Measurements from ENCODE around the gene WEE1.

WEE1 gene

DNA sequence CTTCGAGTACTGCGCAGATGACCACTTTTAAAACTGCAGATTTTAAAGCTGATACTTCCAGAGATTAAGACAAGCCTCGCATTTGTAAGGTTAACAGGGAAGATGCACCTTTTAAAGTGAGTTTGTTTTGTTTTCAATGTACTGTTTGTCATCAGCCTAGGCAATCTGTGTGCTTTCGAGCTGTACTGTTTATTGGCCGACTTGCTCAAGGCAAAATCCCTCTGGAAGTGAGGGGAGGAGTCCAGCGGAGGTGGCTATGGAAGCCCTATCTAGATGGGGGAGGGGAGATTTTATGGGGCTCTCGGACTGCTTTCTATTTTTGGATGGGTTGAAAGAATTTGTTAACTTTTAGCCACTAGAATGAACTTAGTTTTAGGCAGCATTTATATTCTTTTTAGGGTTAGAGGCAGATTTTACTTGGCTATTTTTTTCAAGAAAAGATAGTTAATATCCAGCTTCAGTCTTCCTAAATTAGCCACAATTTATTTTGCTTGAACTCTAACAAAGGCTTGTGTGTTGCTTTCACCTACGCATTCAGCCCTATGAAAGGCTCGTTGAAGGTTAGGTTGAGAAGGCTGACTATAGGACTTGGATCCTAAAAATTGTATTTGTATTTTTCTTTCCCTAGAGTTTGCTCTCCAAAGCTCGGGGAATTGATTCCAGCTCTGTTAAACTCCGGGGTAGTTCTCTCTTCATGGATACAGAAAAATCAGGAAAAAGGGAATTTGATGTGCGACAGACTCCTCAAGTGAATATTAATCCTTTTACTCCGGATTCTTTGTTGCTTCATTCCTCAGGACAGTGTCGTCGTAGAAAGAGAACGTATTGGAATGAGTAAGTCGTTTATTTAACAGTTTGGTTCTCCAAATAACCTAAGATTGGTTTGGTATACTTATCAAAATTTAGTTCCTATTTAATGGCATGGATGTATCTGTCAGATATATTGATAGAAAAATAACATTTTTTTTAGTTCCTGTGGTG, 2.1 kb downstream of the WEE1 start:
- Histone ChIP-seq H3K27me3 (ENCODE audit: insufficient read depth, low read length) (no peaks in the 10 kb centered on the region), H3K79me2 (ENCODE audit: control insufficient read depth, insufficient read depth, low read length, unreplicated experiment) (peaks cover 66% of the 10 kb centered on the region), H2AFZ (ENCODE audit: low read length, unreplicated experiment) (no peak overlapping the region), H3K4me3 (ENCODE audit: low read depth, low read length) (peak overlapping the region; percentile 95), H3K27ac (ENCODE audit: low read depth, low read length) (peak overlapping the region; percentile 96), H3K36me3 (ENCODE audit: insufficient read depth, low read length) (peaks cover 50% of the 10 kb centered on the region), H3K4me1 (ENCODE audit: control insufficient read depth, insufficient read depth, low read length, unreplicated experiment) (peaks cover 27% of the 10 kb centered on the region)

DNA sequence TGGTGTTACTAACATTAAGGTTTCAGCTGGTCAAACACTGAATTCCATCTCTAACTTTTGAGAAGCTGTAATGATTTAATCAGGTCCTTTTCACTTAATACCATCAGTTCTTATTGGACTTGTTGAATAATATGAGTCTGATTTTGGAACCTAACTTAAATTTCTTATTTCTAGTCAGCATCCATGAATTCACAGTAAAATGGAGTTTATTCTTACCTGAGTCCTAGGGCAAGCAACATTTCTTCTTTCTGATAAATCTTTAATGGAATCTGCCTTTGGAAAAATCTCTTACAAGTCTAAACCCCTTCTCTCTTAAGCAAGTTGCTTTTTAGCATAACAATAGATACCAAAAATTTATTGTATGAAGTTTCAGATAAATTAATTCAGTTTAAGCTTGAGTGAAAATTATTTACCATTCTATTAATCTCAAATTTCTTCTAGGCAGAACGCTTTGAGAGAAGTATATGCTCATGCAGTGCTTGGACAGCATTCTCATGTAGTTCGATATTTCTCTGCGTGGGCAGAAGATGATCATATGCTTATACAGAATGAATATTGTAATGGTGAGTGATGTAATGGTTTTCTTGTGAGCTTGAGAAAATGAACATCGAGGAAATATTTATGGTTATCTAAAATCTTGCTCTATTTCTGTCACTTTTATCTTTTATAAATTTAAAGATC, 3.4 kb downstream of the WEE1 start:
- H3K27me3 ChIP-seq (ENCODE audit: insufficient read depth, low read length) = no peaks in the 10 kb centered on the region
- peak overlapping the region; percentile 95 for H3K4me3 ChIP-seq (ENCODE audit: low read depth, low read length)
- H2AFZ ChIP-seq (ENCODE audit: low read length, unreplicated experiment) = no peak overlapping the region
- H3K27ac ChIP-seq (ENCODE audit: low read depth, low read length) = peak overlapping the region; percentile 96
- peaks cover 63% of the 10 kb centered on the region for H3K36me3 ChIP-seq (ENCODE audit: insufficient read depth, low read length)
- peaks cover 75% of the 10 kb centered on the region for H3K79me2 ChIP-seq (ENCODE audit: control insufficient read depth, insufficient read depth, low read length, unreplicated experiment)
- peaks cover 27% of the 10 kb centered on the region for H3K4me1 ChIP-seq (ENCODE audit: control insufficient read depth, insufficient read depth, low read length, unreplicated experiment)

DNA sequence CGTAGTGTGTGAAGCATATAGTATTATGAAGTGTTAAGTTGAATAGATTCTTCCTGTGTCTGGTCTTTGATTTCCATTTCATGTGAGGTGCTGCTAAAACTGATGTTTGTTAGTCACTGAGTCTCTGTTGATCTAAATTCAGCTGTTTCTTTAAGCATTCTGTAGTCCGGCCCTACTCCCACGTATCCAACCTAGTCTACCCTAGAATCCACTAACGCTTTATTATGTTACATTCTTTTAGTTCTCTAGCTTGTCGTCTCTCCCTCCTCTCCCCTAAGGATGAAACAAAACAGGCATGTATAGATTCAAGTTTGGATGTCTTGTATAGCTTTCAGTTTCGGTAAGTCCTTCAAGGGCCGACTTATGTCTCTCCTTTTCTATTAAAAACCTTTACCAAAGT, 4.1 kb downstream of the WEE1 start:
- Histone ChIP-seq H2AFZ (ENCODE audit: low read length, unreplicated experiment) (no peak overlapping the region), H3K79me2 (ENCODE audit: control insufficient read depth, insufficient read depth, low read length, unreplicated experiment) (peaks cover 75% of the 10 kb centered on the region), H3K36me3 (ENCODE audit: insufficient read depth, low read length) (peaks cover 65% of the 10 kb centered on the region), H3K4me3 (ENCODE audit: low read depth, low read length) (peak overlapping the region; percentile 95), H3K27me3 (ENCODE audit: insufficient read depth, low read length) (no peaks in the 10 kb centered on the region), H3K27ac (ENCODE audit: low read depth, low read length) (peak overlapping the region; percentile 96), H3K4me1 (ENCODE audit: control insufficient read depth, insufficient read depth, low read length, unreplicated experiment) (peaks cover 22% of the 10 kb centered on the region)

DNA sequence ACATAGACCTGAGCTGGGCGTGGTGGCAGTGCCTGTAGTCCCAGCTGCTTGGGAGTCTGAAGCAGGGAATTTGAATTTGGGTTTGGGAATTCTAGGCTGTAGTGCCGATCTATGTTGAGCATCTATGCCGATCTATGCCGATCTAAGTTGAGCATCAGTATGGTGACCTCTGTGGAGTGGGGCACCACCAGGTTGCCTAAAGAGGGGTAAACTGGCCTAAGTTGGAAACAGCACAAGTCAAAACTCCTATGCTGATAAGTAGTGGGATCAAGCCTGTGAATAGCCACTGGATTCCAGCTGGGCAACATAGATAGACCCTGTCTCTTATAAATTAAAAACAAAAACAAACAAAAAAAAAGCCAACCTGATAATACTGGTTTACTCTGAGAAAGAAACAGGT, 7.4 kb downstream of the WEE1 start:
- H3K36me3 ChIP-seq (ENCODE audit: insufficient read depth, low read length) = peaks cover 76% of the 10 kb centered on the region
- peaks cover 52% of the 10 kb centered on the region for H3K79me2 ChIP-seq (ENCODE audit: control insufficient read depth, insufficient read depth, low read length, unreplicated experiment)

DNA sequence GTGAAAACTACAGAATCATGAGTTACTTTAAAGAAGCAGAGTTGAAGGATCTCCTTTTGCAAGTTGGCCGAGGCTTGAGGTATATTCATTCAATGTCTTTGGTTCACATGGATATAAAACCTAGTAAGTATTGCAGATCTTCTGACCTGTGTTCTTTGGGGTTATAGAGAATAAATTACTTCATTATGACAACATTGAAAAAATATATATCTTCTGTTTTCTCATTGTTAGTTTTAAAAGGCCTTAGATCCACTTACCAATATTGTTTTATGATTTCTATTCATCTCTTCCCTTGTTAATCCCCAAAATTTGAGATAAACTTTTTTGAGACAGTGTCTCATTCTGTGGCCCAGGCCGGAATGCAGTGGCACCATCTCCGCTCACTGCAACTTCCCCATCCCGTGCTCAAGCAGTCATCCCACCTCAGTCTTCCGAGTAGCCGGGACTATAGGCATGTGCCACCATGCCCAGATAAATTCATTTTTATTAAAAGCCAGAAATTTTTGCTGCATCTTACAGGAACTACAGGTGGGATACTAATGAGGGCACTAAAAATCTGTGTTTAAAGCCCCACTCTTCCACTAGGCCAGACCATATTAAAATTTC, 8.2 kb downstream of the WEE1 start:
- no peak overlapping the region for H3K4me3 ChIP-seq (ENCODE audit: low read depth, low read length)
- no peaks in the 10 kb centered on the region for H3K27me3 ChIP-seq (ENCODE audit: insufficient read depth, low read length)
- H3K4me1 ChIP-seq (ENCODE audit: control insufficient read depth, insufficient read depth, low read length, unreplicated experiment) = peaks cover 19% of the 10 kb centered on the region
- no peak overlapping the region for H2AFZ ChIP-seq (ENCODE audit: low read length, unreplicated experiment)
- H3K36me3 ChIP-seq (ENCODE audit: insufficient read depth, low read length) = peaks cover 76% of the 10 kb centered on the region
- H3K79me2 ChIP-seq (ENCODE audit: control insufficient read depth, insufficient read depth, low read length, unreplicated experiment) = peaks cover 44% of the 10 kb centered on the region
- H3K27ac ChIP-seq (ENCODE audit: low read depth, low read length) = no peak overlapping the region

More for the DNA sequence above, 7.4 kb downstream of the WEE1 start:
- Histone ChIP-seq H3K27me3 (ENCODE audit: insufficient read depth, low read length) (no peaks in the 10 kb centered on the region), H3K4me3 (ENCODE audit: low read depth, low read length) (no peak overlapping the region), H3K27ac (ENCODE audit: low read depth, low read length) (no peak overlapping the region), H3K4me1 (ENCODE audit: control insufficient read depth, insufficient read depth, low read length, unreplicated experiment) (peaks cover 22% of the 10 kb centered on the region), H2AFZ (ENCODE audit: low read length, unreplicated experiment) (no peak overlapping the region)

DNA sequence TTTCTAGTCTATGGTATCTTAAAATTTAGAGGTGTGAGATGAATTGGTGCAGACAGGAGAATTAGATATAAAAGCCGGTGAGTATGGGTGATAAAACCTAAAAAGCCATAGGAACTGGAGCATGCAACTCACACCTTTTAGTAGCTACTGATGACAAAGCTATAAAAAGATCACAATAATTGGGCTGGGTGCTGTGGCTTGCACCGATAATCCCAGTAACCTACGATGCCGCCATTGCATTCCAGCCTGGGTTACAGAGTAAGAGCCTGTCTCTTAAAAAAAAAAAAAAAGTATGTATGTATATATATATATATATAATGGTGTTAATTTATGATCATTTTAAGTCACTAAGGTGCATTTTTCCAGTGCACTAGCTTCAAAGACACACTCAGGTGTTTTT, 17.2 kb downstream of the WEE1 start:
- H3K36me3 ChIP-seq (ENCODE audit: insufficient read depth, low read length) = peaks cover 35% of the 10 kb centered on the region
- peaks cover 10% of the 10 kb centered on the region for H3K4me1 ChIP-seq (ENCODE audit: control insufficient read depth, insufficient read depth, low read length, unreplicated experiment)
- no peaks in the 10 kb centered on the region for H3K27me3 ChIP-seq (ENCODE audit: insufficient read depth, low read length)
- no peak overlapping the region for H2AFZ ChIP-seq (ENCODE audit: low read length, unreplicated experiment)
- no peak overlapping the region for H3K27ac ChIP-seq (ENCODE audit: low read depth, low read length)
- H3K4me3 ChIP-seq (ENCODE audit: low read depth, low read length) = no peak overlapping the region
- no peaks in the 10 kb centered on the region for H3K79me2 ChIP-seq (ENCODE audit: control insufficient read depth, insufficient read depth, low read length, unreplicated experiment)

DNA sequence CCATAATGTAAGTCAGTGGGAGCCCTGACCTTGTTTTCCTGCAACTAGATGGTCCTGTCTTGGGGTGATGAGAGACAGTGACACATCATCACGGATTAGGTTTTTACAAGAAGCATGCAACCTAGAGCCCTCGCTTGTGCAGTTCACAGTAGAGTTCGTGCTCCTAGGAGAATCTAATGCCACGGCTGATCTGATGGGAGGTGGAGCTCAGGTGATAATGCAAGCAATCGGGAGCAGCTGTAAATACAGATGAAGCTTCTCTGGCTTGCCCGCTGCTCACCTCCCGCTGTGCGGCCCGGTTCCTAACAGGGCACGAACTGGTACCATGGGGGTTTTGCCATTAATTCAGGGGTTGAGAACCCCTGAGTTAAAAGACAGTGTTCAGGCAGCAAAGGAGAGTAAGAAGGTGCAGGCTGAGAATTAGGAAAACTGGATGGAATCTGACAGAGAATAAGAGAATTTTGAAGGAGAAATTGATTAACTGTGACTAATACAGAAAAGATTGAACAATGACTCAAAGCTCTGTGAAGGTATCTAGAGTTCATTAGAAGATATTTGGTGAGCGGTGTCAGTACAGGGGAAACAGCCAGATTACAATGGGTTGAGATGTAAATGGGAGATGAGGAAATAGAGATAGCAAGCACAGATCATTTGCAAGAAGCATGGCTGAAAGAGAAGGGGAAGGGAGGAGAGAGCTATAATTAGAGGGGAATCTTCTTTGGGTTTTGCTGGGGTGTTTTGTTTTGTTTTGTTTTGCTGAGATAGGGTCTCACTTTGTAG, 21.0 kb downstream of the WEE1 start:
- Histone ChIP-seq H3K4me1 (ENCODE audit: control insufficient read depth, insufficient read depth, low read length, unreplicated experiment) (peaks cover 10% of the 10 kb centered on the region), H2AFZ (ENCODE audit: low read length, unreplicated experiment) (no peak overlapping the region), H3K4me3 (ENCODE audit: low read depth, low read length) (no peak overlapping the region), H3K36me3 (ENCODE audit: insufficient read depth, low read length) (peaks cover 1% of the 10 kb centered on the region), H3K79me2 (ENCODE audit: control insufficient read depth, insufficient read depth, low read length, unreplicated experiment) (no peaks in the 10 kb centered on the region), H3K27me3 (ENCODE audit: insufficient read depth, low read length) (no peaks in the 10 kb centered on the region), H3K27ac (ENCODE audit: low read depth, low read length) (no peak overlapping the region)

DNA sequence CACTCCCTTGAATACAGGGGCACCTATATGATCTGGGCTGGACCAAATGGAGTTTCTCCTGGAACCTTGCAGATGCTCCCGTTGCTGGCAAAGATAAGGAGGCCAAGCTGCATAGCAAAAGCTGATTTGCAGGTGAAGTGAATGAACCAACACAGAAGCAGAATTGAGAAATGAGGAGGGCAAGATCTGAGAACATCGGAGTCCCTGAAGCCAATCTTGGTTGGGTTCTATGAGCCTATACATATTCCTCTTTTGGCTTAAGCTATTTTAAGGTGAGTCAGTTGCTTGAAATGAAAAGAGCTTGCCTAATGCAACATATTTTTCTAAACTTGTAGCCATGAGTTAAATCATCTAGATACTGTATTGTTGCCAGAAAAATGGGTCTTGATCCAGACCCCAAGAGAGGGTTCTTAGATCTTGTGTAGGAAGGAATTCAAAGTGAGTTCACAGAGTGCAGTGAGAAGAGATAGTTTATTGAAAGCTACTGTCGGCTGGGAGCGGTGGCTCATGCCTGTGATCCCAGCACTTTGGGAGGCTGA, 23.5 kb downstream of the WEE1 start:
- peaks cover 18% of the 10 kb centered on the region for H3K4me1 ChIP-seq (ENCODE audit: control insufficient read depth, insufficient read depth, low read length, unreplicated experiment)
- no peaks in the 10 kb centered on the region for H3K27me3 ChIP-seq (ENCODE audit: insufficient read depth, low read length)
- H2AFZ ChIP-seq (ENCODE audit: low read length, unreplicated experiment) = no peak overlapping the region
- H3K79me2 ChIP-seq (ENCODE audit: control insufficient read depth, insufficient read depth, low read length, unreplicated experiment) = no peaks in the 10 kb centered on the region
- H3K4me3 ChIP-seq (ENCODE audit: low read depth, low read length) = no peak overlapping the region
- no peaks in the 10 kb centered on the region for H3K36me3 ChIP-seq (ENCODE audit: insufficient read depth, low read length)
- H3K27ac ChIP-seq (ENCODE audit: low read depth, low read length) = no peak overlapping the region

DNA sequence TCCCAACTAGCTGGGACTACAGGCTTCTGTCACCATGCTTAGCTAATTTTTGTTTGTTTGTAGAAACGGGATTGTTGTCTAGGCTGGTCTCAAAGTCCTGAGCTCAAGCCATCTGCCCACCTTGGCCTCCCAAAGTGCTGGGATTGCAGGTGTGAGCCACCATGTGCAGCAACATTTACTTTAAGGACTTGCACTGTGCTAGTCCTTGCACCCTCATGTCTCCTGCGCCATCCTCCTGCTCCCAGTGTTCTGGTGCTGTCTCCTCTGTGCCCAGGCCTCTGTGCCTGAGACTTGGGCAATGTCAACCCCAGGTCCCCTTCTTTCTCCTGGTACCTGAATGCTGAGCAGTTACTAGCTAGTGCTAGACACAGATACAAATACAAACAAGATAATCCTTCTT, 26.7 kb downstream of the WEE1 start:
- Histone ChIP-seq H3K27me3 (ENCODE audit: insufficient read depth, low read length) (no peaks in the 10 kb centered on the region), H3K4me1 (ENCODE audit: control insufficient read depth, insufficient read depth, low read length, unreplicated experiment) (peaks cover 10% of the 10 kb centered on the region), H3K79me2 (ENCODE audit: control insufficient read depth, insufficient read depth, low read length, unreplicated experiment) (no peaks in the 10 kb centered on the region), H3K4me3 (ENCODE audit: low read depth, low read length) (no peak overlapping the region), H2AFZ (ENCODE audit: low read length, unreplicated experiment) (no peak overlapping the region), H3K27ac (ENCODE audit: low read depth, low read length) (no peak overlapping the region), H3K36me3 (ENCODE audit: insufficient read depth, low read length) (no peaks in the 10 kb centered on the region)

DNA sequence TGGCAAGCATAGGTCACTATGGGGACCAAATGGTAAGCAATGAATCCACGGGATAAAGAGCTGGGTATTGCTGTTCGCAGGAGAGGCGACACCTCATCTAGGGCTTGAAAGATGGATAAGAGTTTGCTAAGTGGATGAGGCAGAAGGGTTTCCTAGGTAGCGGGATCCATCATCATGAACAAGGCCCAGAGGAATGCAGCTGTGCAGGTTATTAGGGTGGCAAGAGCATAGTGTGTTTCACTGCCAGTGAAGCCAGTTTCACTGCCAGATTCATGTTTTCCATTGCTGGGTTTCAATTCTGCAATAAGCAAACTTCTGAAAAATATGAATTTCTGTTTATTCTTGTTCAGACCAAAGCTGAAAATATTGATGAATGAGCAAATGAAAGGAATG, 27.2 kb downstream of the WEE1 start:
- Histone ChIP-seq H3K27ac (ENCODE audit: low read depth, low read length) (no peak overlapping the region), H3K4me3 (ENCODE audit: low read depth, low read length) (no peak overlapping the region), H2AFZ (ENCODE audit: low read length, unreplicated experiment) (no peak overlapping the region)

More for the DNA sequence above, 27.2 kb downstream of the WEE1 start:
- no peaks in the 10 kb centered on the region for H3K27me3 ChIP-seq (ENCODE audit: insufficient read depth, low read length)
- no peaks in the 10 kb centered on the region for H3K36me3 ChIP-seq (ENCODE audit: insufficient read depth, low read length)
- H3K79me2 ChIP-seq (ENCODE audit: control insufficient read depth, insufficient read depth, low read length, unreplicated experiment) = no peaks in the 10 kb centered on the region
- H3K4me1 ChIP-seq (ENCODE audit: control insufficient read depth, insufficient read depth, low read length, unreplicated experiment) = peaks cover 7% of the 10 kb centered on the region

All from ACC112 (cell line).